H1 (cell line): ENCODE data around the gene GHRHR.

ENCODE experiments used
- BCL11A ChIP-seq, 2 experiments: IDR thresholded peaks; one replicate each; pipeline ENCODE4 v1.6.1; 2011; ENCODE audit warnings: low read depth in 2 of 2, low read length in 2 of 2, mild to moderate bottlenecking in 2 of 2
- CHD2 ChIP-seq: IDR thresholded peaks from 2 replicates; pipeline ENCODE4 v1.6.1; 2012; ENCODE audit warnings: low read length, improper control_type of control experiment
- EP300 ChIP-seq, 2 experiments: IDR thresholded peaks; 1 replicate in 1 of 2; 2 replicates in 1 of 2; pipeline ENCODE4 v1.6.1; 2011 to 2012; ENCODE audit warnings: low read depth in 2 of 2, low read length in 2 of 2, mild to moderate bottlenecking in 2 of 2, borderline replicate concordance in 1 of 2, inconsistent platforms in 1 of 2, moderate library complexity in 1 of 2
- POLR2A ChIP-seq, 2 experiments: IDR thresholded peaks; 1 replicate in 1 of 2; 2 replicates in 1 of 2; pipeline ENCODE4 v1.6.1; 2011; ENCODE audit warnings: low read depth in 2 of 2, low read length in 2 of 2, mild to moderate bottlenecking in 2 of 2; ENCODE audit errors: control extremely low read depth in 1 of 2
- RFX5 ChIP-seq: IDR thresholded peaks from 2 replicates; pipeline ENCODE4 v1.6.1; 2011; ENCODE audit warnings: low read depth, low read length, improper control_type of control experiment, borderline replicate concordance
- SP4 ChIP-seq: IDR thresholded peaks from 2 replicates; pipeline ENCODE4 v1.6.1; 2012; ENCODE audit warnings: low read length, inconsistent platforms
- TAF1 ChIP-seq: IDR thresholded peaks from 2 replicates; pipeline ENCODE4 v1.6.1; 2011; ENCODE audit warnings: mild to moderate bottlenecking, low read depth, low read length
- TBP ChIP-seq: IDR thresholded peaks from 2 replicates; pipeline ENCODE4 v1.6.1; 2011; ENCODE audit warnings: low read depth, low read length, improper control_type of control experiment
- TCF12 ChIP-seq: IDR thresholded peaks from 2 replicates; pipeline ENCODE4 v1.6.1; 2011; ENCODE audit warnings: low read depth, mild to moderate bottlenecking, low read length
- YY1 ChIP-seq: IDR thresholded peaks from 2 replicates; pipeline ENCODE4 v1.6.1; 2011; ENCODE audit warnings: low read depth, mild to moderate bottlenecking, low read length
- ZNF274 ChIP-seq: IDR thresholded peaks from 2 replicates; pipeline ENCODE4 v1.7.0; 2012; ENCODE audit warnings: low read length, borderline replicate concordance; ENCODE audit errors: extremely low read depth
- TF ChIP-seq, protein P1 (sequence below), 3 experiments: IDR thresholded peaks; 1 replicate in 2 of 3; 2 replicates in 1 of 3; pipeline versions ENCODE4 v1.5.1 to v1.6.1; 2011; ENCODE audit warnings: low read length in 3 of 3, mild to moderate bottlenecking in 3 of 3, inconsistent platforms in 2 of 3, low read depth in 1 of 3, moderate library complexity in 1 of 3; ENCODE audit not compliant: insufficient read depth in 1 of 3; ENCODE audit errors: control extremely low read depth in 1 of 3
- TF ChIP-seq, protein P2 (sequence below): IDR thresholded peaks from 2 replicates; pipeline ENCODE4 v1.6.1; 2012; ENCODE audit warnings: inconsistent platforms
- TF ChIP-seq, protein P3 (sequence below): IDR thresholded peaks from 2 replicates; pipeline ENCODE4 v1.6.1; 2011; ENCODE audit warnings: low read length, improper control_type of control experiment

DNA sequence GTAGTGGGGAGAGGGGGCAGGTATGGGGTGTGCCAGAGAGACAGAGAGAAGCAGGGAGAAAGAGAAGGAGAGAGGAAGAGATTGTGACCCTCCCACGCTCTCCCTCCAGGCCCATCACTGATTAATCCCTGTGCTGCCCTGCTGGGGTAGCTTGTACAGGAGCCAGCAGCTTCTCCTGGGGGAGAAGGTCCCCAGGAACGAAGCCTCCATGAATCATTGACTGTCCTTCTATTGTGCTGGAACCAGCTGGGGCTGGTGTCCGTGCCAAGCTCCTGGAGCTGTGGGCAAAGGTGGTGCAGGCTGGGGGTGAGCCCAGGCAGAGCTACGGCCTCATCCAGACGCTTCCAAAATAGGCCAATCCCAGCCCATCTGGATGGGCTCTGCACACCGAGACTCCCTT lies 31.2 kb upstream of the GHRHR start:
- no peak for TF ChIP-seq BCL11A (IDR thresholded peaks at IDR 0.05; ENCODE audit: low read depth in 2 of 2, low read length in 2 of 2)
- TF ChIP-seq, protein P1, sequence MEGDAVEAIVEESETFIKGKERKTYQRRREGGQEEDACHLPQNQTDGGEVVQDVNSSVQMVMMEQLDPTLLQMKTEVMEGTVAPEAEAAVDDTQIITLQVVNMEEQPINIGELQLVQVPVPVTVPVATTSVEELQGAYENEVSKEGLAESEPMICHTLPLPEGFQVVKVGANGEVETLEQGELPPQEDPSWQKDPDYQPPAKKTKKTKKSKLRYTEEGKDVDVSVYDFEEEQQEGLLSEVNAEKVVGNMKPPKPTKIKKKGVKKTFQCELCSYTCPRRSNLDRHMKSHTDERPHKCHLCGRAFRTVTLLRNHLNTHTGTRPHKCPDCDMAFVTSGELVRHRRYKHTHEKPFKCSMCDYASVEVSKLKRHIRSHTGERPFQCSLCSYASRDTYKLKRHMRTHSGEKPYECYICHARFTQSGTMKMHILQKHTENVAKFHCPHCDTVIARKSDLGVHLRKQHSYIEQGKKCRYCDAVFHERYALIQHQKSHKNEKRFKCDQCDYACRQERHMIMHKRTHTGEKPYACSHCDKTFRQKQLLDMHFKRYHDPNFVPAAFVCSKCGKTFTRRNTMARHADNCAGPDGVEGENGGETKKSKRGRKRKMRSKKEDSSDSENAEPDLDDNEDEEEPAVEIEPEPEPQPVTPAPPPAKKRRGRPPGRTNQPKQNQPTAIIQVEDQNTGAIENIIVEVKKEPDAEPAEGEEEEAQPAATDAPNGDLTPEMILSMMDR (IDR thresholded peaks at IDR 0.05; ENCODE audit: control extremely low read depth in 1 of 3, insufficient read depth in 1 of 3, low read depth in 1 of 3, low read length in 3 of 3): no peak
- no peak for TF ChIP-seq EP300 (IDR thresholded peaks at IDR 0.05; ENCODE audit: borderline replicate concordance in 1 of 2, low read depth in 2 of 2, low read length in 2 of 2)
- TF ChIP-seq, protein P2, sequence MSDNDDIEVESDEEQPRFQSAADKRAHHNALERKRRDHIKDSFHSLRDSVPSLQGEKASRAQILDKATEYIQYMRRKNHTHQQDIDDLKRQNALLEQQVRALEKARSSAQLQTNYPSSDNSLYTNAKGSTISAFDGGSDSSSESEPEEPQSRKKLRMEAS: no peak
- TF ChIP-seq CHD2: no peak
- TF ChIP-seq POLR2A (IDR thresholded peaks at IDR 0.05; ENCODE audit: control extremely low read depth in 1 of 2, low read depth in 2 of 2, low read length in 2 of 2): no peak
- no peak for TF ChIP-seq TBP
- no peak for TF ChIP-seq ZNF274
- TF ChIP-seq YY1: no peak
- no peak for TF ChIP-seq SP4
- no peak for TF ChIP-seq TCF12
- TF ChIP-seq RFX5: no peak
- TF ChIP-seq, protein P3, sequence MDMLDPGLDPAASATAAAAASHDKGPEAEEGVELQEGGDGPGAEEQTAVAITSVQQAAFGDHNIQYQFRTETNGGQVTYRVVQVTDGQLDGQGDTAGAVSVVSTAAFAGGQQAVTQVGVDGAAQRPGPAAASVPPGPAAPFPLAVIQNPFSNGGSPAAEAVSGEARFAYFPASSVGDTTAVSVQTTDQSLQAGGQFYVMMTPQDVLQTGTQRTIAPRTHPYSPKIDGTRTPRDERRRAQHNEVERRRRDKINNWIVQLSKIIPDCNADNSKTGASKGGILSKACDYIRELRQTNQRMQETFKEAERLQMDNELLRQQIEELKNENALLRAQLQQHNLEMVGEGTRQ: no peak
- TF ChIP-seq TAF1: no peak
